Astrocyte of the cerebellum (primary cell): ENCODE measurements around the gene CLCNKA.

ENCODE experiments used
- DNase-seq: peaks from one replicate; pipeline ENCODE4 v3.0.0-alpha.2; 2011; ENCODE audit warnings: low read depth
- H3K4me3 ChIP-seq: 2 replicates; pipeline ENCODE4 v1.5.1; 2011; ENCODE audit warnings: mild to moderate bottlenecking, low read depth, low read length, moderate library complexity
- CTCF ChIP-seq: IDR thresholded peaks from 2 replicates; pipeline ENCODE4 v1.5.1; 2012; ENCODE audit warnings: low read length, low read depth, moderate library complexity, mild to moderate bottlenecking; ENCODE audit errors: missing control alignments
- in situ Hi-C: cut with HindIII; loops from 2 replicates; pipeline ENCODE4 v1.10.0; 2017; ENCODE audit warnings: low sequenced_read_pairs

Gene CLCNKA

DNA sequence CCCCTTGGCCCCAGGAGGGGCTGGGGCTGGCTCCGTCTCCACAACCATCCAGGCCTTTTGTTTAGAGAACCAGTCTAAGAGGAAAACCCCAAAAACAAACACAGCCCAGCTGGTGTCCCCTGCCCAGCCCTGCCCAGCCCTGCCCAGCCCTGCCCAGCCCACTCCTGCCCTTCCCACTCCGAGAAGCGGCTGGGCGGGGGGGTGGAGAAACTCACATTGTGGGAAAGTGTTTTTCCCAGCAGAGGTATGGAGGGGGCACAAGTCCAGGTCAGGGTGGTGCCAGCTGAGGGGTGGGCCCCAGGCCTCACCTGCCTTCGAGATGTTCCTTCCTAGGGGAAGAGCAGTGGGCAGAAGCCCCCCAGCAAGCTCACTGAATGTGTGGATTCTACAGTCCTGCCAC, 61.6 kb downstream of the CLCNKA start:
- no peak for TF ChIP-seq CTCF
- DNase-seq = no peak
- H3K4me3 ChIP-seq = no peak overlapping the region
- in situ Hi-C loops = no loop called here
